HEK293T (cell line): Measurements from ENCODE around the gene CNTN3.

Source experiments
- ARNT ChIP-seq: fragments of 450-650 bp; IDR thresholded peaks from 2 replicates; pipeline ENCODE4 v1.6.1; 2017; ENCODE audit warnings: mild to moderate bottlenecking
- ELF4 ChIP-seq: fragments of 450-650 bp; IDR thresholded peaks from 2 replicates; pipeline ENCODE4 v1.6.1; 2017; ENCODE audit warnings: antibody characterized with exemption
- FOXA1 ChIP-seq: fragments of 450-650 bp; IDR thresholded peaks from 2 replicates; pipeline ENCODE4 v1.6.1; 2016; ENCODE audit warnings: mild to moderate bottlenecking
- FOXK2 ChIP-seq: fragments of 450-650 bp; IDR thresholded peaks from 2 replicates; pipeline ENCODE4 v1.6.1; 2016; ENCODE audit warnings: mild to moderate bottlenecking
- LEF1 ChIP-seq: fragments of 450-650 bp; IDR thresholded peaks from 2 replicates; pipeline ENCODE4 v1.6.1; 2017; ENCODE audit warnings: mild to moderate bottlenecking, borderline replicate concordance
- NFRKB ChIP-seq: fragments of 450-650 bp; IDR thresholded peaks from 2 replicates; pipeline ENCODE4 v1.6.1; 2016; ENCODE audit warnings: mild to moderate bottlenecking, moderate library complexity
- PKNOX1 ChIP-seq: fragments of 450-650 bp; IDR thresholded peaks from 2 replicates; pipeline ENCODE4 v1.6.1; 2016
- SP1 ChIP-seq: fragments of 450-650 bp; IDR thresholded peaks from 2 replicates; pipeline ENCODE4 v1.6.1; 2017
- SUZ12 ChIP-seq: fragments of 450-650 bp; IDR thresholded peaks from 2 replicates; pipeline ENCODE4 v1.6.1; 2016; ENCODE audit warnings: mild to moderate bottlenecking
- TARDBP ChIP-seq: fragments of 450-650 bp; IDR thresholded peaks from 2 replicates; pipeline ENCODE4 v1.6.1; 2016
- ZNF384 ChIP-seq: fragments of 450-650 bp; IDR thresholded peaks from 2 replicates; pipeline ENCODE4 v1.6.1; 2016

- TF ChIP-seq ZNF384, result no peak
- no peak for TF ChIP-seq ELF4
- no peak for TF ChIP-seq SP1
- TF ChIP-seq LEF1, result no peak
- TF ChIP-seq ARNT, result no peak
- no peak for TF ChIP-seq PKNOX1
- TF ChIP-seq FOXK2, result no peak
- no peak for TF ChIP-seq FOXA1
- TF ChIP-seq SUZ12, result no peak
- no peak for TF ChIP-seq NFRKB
- no peak for TF ChIP-seq TARDBP
Observed at GRCh38 chr3:74639681-74640080, 25.2 kb upstream of the CNTN3 start.
